Transverse colon (tissue), 4 donors: Measurements from ENCODE around the gene HSPA12A. TPM values are rescaled to one million over a fixed set of nuclear protein-coding genes. Genes with fewer than 3 reads are reported as not detected.

Source experiments
- DNase-seq: peaks from one replicate; pipeline ENCODE4 v3.0.0-alpha.2; 2019
- H3K27ac ChIP-seq, 4 donors: fragments of 200-600 bp; sonication (generic); 2 replicates each; pipeline ENCODE4 v1.5.1; 2016 to 2018; ENCODE audit warnings: inconsistent platforms in 4 of 4
- H3K27me3 ChIP-seq: fragments of 200-600 bp; sonication (generic); 2 replicates; pipeline ENCODE4 v1.5.1; 2017; ENCODE audit warnings: inconsistent platforms
- H3K36me3 ChIP-seq, 4 donors: fragments of 200-600 bp; sonication (generic); 2 replicates each; pipeline ENCODE4 v1.5.1; 2017 to 2019; ENCODE audit warnings: inconsistent platforms in 4 of 4
- H3K4me1 ChIP-seq, 4 donors: fragments of 200-600 bp; sonication (generic); 2 replicates each; pipeline ENCODE4 v1.5.1; 2017 to 2020; ENCODE audit warnings: inconsistent platforms in 4 of 4
- H3K4me3 ChIP-seq, 4 donors: fragments of 200-600 bp; sonication (generic); 1 replicate in 1 of 4; 2 replicates in 3 of 4; pipeline versions ENCODE4 v1.5.1 to v1.6.1; 2017 to 2019; ENCODE audit warnings: inconsistent platforms in 4 of 4
- H3K9me3 ChIP-seq, 2 donors: fragments of 200-600 bp; sonication (generic); 2 replicates each; pipeline ENCODE4 v1.5.1; 2017 to 2019; ENCODE audit warnings: inconsistent platforms in 2 of 2
- EP300 ChIP-seq: sonication (generic); formaldehyde crosslinking; IDR thresholded peaks from one replicate; pipeline ENCODE4 v1.6.1; 2017; ENCODE audit warnings: antibody characterized with exemption, low read depth
- POLR2A ChIP-seq: fragments of 450-650 bp; IDR thresholded peaks from one replicate; pipeline ENCODE4 v1.6.1; 2016; ENCODE audit warnings: antibody characterized with exemption, mild to moderate bottlenecking, moderate library complexity
- POLR2AphosphoS5 ChIP-seq, 3 donors: sonication (generic); formaldehyde crosslinking; IDR thresholded peaks; one replicate each; pipeline ENCODE4 v1.6.1; 2016; ENCODE audit warnings: antibody characterized with exemption in 3 of 3
- WGBS, 2 donors: methylation state at CpG; one replicate each; pipeline ENCODE4 v1.1.5; 2018; ENCODE audit warnings: low coverage in 1 of 2; 5-methylcytosine and 5-hydroxymethylcytosine counted together
- in situ Hi-C, 4 donors: fragments of 200-750 bp; cut with MboI; loops; one replicate each; pipeline versions ENCODE4 v1.15.0 to v1.15.1; 2017; ENCODE audit warnings: low sequenced_read_pairs in 3 of 4, low pct_ligation_motif_present in 1 of 4, low pct_unique_long_range_greater_than_20kb in 1 of 4
- intact Hi-C: fragments of 100-400 bp; cut with DNase I; formaldehyde crosslinking; loops from one replicate; pipeline ENCODE4 v1.15.1; 2023; ENCODE audit warnings: low total_unique reads
- total RNA-seq, 4 donors: library from RNA; depleted of rRNA; stranded (reverse); fragments of >200 nt; gene quantifications; one replicate each; pipeline ENCODE4 v1.1.0, GENCODE V29; 2016
- TF ChIP-seq, protein P1 (sequence below), 5 experiments: fragments of 200-600 bp in 3 of 5; fragments of 450-650 bp in 2 of 5; sonication (generic) in 3 of 5; IDR thresholded peaks; 1 replicate in 2 of 5; 2 replicates in 3 of 5; pipeline ENCODE4 v1.5.1; 2016 to 2017; ENCODE audit warnings: antibody characterized with exemption in 5 of 5, inconsistent platforms in 3 of 5, mild to moderate bottlenecking in 2 of 5, moderate library complexity in 1 of 5

The HSPA12A gene
- total RNA-seq, 4 donors from 2014 or later: 6.4 to 52.3 (median 9.5) TPM

DNA sequence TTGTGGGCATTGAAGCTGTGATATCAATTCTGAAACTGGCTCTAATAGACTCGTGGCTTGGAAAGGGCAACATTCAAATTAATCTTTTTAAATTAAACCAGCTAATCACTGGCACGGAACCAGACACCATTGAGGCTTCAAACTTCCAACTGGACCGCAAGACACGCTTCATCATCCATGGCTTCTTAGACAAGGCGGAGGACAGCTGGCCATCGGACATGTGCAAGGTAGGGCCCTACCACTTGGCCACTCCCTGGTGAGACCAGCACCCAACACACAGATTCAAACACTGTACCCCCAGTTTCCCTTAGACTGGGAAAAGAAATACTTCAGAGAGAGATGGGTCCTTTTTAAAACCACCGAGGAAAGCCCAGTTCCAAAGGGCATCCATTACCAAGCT, 116.5 kb downstream of the HSPA12A start:
- no peaks in the 10 kb centered on the region for H3K9me3 ChIP-seq
- DNase-seq: no peak
- H3K4me3 ChIP-seq: no peak overlapping the region
- H3K27ac ChIP-seq: no peak overlapping the region
- peaks cover 7% of the 10 kb centered on the region for H3K27me3 ChIP-seq
- peaks cover 0 to 14% (median 5%) of the 10 kb centered on the region in 4 donors for H3K4me1 ChIP-seq
- TF ChIP-seq, protein P1, sequence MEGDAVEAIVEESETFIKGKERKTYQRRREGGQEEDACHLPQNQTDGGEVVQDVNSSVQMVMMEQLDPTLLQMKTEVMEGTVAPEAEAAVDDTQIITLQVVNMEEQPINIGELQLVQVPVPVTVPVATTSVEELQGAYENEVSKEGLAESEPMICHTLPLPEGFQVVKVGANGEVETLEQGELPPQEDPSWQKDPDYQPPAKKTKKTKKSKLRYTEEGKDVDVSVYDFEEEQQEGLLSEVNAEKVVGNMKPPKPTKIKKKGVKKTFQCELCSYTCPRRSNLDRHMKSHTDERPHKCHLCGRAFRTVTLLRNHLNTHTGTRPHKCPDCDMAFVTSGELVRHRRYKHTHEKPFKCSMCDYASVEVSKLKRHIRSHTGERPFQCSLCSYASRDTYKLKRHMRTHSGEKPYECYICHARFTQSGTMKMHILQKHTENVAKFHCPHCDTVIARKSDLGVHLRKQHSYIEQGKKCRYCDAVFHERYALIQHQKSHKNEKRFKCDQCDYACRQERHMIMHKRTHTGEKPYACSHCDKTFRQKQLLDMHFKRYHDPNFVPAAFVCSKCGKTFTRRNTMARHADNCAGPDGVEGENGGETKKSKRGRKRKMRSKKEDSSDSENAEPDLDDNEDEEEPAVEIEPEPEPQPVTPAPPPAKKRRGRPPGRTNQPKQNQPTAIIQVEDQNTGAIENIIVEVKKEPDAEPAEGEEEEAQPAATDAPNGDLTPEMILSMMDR (IDR thresholded peaks at IDR 0.05): no peak
- TF ChIP-seq POLR2A (no peak), EP300 (no peak), POLR2AphosphoS5 (IDR thresholded peaks at IDR 0.05) (no peak)
- in situ Hi-C loops: no loop called here
- H3K36me3 ChIP-seq: no peaks in the 10 kb centered on the region
- intact Hi-C loops: no loop called here
- WGBS, 2 donors: 90% methylated on average over 7 of the region's 7 CpGs; no CpG with 5 or more reads in 1 of the 2 donors

- in situ Hi-C loops (no loop called here), intact Hi-C loops (no loop called here)
- no peak for TF ChIP-seq POLR2AphosphoS5 (IDR thresholded peaks at IDR 0.05)
- TF ChIP-seq, protein P1 (IDR thresholded peaks at IDR 0.05): no peak
- no peak for TF ChIP-seq EP300
- no peak for TF ChIP-seq POLR2A
- H3K36me3 ChIP-seq: no peaks in the 10 kb centered on the region
- no peak overlapping the region for H3K4me3 ChIP-seq
- no peaks in the 10 kb centered on the region for H3K9me3 ChIP-seq
- WGBS, 2 donors: 80 to 86% methylated on average over 11 of the region's 11 CpGs
- H3K27me3 ChIP-seq: no peaks in the 10 kb centered on the region
- no peak for DNase-seq
- no peak overlapping the region for H3K27ac ChIP-seq
- H3K4me1 ChIP-seq: peaks cover 0 to 17% (median 13%) of the 10 kb centered on the region in 4 donors
These were observed 120.3 kb downstream of the HSPA12A start for GRCh38 chr10:116621934-116622655.

DNA sequence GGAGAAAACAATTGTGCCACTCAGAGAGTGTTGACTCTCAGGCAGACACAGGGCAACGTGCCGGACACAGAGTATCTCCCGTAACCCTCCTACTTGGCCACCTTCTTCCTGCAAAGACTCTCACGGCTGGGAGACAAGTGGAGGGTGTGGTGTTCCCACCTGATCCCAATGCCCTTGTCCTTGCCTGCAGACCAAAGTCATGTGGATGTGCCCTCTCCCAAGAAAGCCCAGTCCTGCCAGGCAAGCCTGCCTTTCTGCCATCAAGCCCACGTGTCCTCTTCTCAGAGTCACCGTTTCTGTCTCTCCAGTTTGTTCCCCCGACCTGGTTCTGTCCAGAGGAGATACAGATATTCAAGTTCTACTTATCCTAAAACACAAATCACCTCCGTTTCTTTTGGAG, 120.9 kb downstream of the HSPA12A start:
- Histone ChIP-seq H3K4me1 (peaks cover 0 to 16% (median 13%) of the 10 kb centered on the region in 4 donors), H3K27me3 (no peaks in the 10 kb centered on the region), H3K9me3 (no peaks in the 10 kb centered on the region), H3K36me3 (no peaks in the 10 kb centered on the region), H3K27ac (no peak overlapping the region), H3K4me3 (no peak overlapping the region)
- 74 to 79% methylated on average over 5 to 8 of the region's 8 CpGs for WGBS, 2 donors
- TF ChIP-seq EP300: no peak
- TF ChIP-seq POLR2AphosphoS5 (IDR thresholded peaks at IDR 0.05): no peak
- TF ChIP-seq, protein P1 (IDR thresholded peaks at IDR 0.05): no peak
- TF ChIP-seq POLR2A: no peak
- in situ Hi-C loops: no loop called here
- DNase-seq: no peak
- intact Hi-C loops: no loop called here

Other genes with a start within 250 kb of the HSPA12A start
- not detected for gene PNLIP, start 196.6 kb downstream of the HSPA12A start, total RNA-seq
- gene PNLIPRP1, start 151.6 kb downstream of the HSPA12A start, total RNA-seq: not detected
- 1 to 10 TPM in 1 of 4 donors, under 1 TPM in 1, not detected in 2; 0.32 to 4.2 TPM for gene PNLIPRP2, start 121.6 kb downstream of the HSPA12A start, total RNA-seq
- gene ENO4, start 106.9 kb upstream of the HSPA12A start, total RNA-seq: under 1 TPM in 2 of 4 donors, not detected in 2; 0.27 to 0.40 TPM